HL-60 (cell line): ENCODE measurements around the gene KRABD2.
"Not testable (repeated sequence)": the region's sequence is repeated elsewhere in the genome, so short reads cannot be mapped to it uniquely, and the experiment has no call there.

Experiments
- CTCF ChIP-seq: IDR thresholded peaks from one replicate; pipeline ENCODE4 v1.5.1; 2011; ENCODE audit warnings: low read length, control low read depth, inconsistent platforms; ENCODE audit not compliant: insufficient read depth
- GABPA ChIP-seq: IDR thresholded peaks from 2 replicates; pipeline ENCODE4 v1.6.1; 2012; ENCODE audit warnings: low read depth
- POLR2AphosphoS5 ChIP-seq: IDR thresholded peaks from 2 replicates; pipeline ENCODE4 v1.6.1; 2012; ENCODE audit warnings: low read depth
- REST ChIP-seq: IDR thresholded peaks from 2 replicates; pipeline ENCODE4 v1.6.1; 2012; ENCODE audit warnings: low read depth; ENCODE audit not compliant: insufficient replicate concordance

GRCh38 chr17:8378117-8378516 is 1.6 kb upstream of the KRABD2 start:
- TF ChIP-seq CTCF, POLR2AphosphoS5, GABPA, REST: not testable (repeated sequence)
